Neural cell (in vitro differentiated cells): Measurements from ENCODE around the gene AIPL1. TPM values are rescaled to one million over a fixed set of nuclear protein-coding genes. Genes with fewer than 3 reads are reported as not detected.

Experiments used
- H2AFZ ChIP-seq: fragments of 200-600, 300-800 bp; sonication (generic), shearing (Covaris generic); 2 replicates; pipeline ENCODE4 v1.6.0; 2014; ENCODE audit warnings: low read depth, mild to moderate bottlenecking, antibody characterized with exemption, low read length, moderate library complexity
- H3F3A ChIP-seq: fragments of 200-600 bp; shearing (Covaris generic); 2 replicates; pipeline ENCODE4 v1.6.1; 2016; ENCODE audit warnings: mild to moderate bottlenecking, moderate library complexity, mixed read lengths, antibody characterized with exemption, low read length; ENCODE audit not compliant: insufficient read depth, poor library complexity, severe bottlenecking
- H3K27ac ChIP-seq: fragments of 200-600, 300-800 bp; sonication (generic), shearing (Covaris generic); 2 replicates; pipeline ENCODE4 v1.5.1; 2014; ENCODE audit warnings: mild to moderate bottlenecking, low read length, moderate library complexity
- H3K27me3 ChIP-seq: fragments of 300-800, 200-600 bp; sonication (generic), shearing (Covaris generic); 2 replicates; pipeline ENCODE4 v1.6.0; 2014; ENCODE audit warnings: mild to moderate bottlenecking, low read depth, low read length, moderate library complexity; ENCODE audit not compliant: insufficient read depth
- H3K36me3 ChIP-seq: fragments of 300-800, 200-600 bp; sonication (generic), shearing (Covaris generic); 2 replicates; pipeline ENCODE4 v1.5.1; 2014; ENCODE audit warnings: mild to moderate bottlenecking, antibody characterized with exemption, low read length, moderate library complexity; ENCODE audit not compliant: insufficient read depth
- H3K4me2 ChIP-seq: fragments of 300-800, 200-600 bp; sonication (generic), shearing (Covaris generic); 2 replicates; pipeline ENCODE4 v1.6.0; 2014; ENCODE audit warnings: mild to moderate bottlenecking, low read length
- H3K4me3 ChIP-seq: fragments of 300-800, 200-600 bp; sonication (generic), shearing (Covaris generic); 2 replicates; pipeline ENCODE4 v1.5.1; 2014; ENCODE audit warnings: mild to moderate bottlenecking, low read length, moderate library complexity
- H3K79me2 ChIP-seq: fragments of 200-600 bp; shearing (Covaris generic); replicated peaks from 2 replicates; pipeline ENCODE4 v1.6.0; 2014; ENCODE audit warnings: mild to moderate bottlenecking, low read length, moderate library complexity; ENCODE audit not compliant: insufficient read depth
- H3K9ac ChIP-seq: fragments of 300-800, 200-600 bp; sonication (generic), shearing (Covaris generic); 2 replicates; pipeline ENCODE4 v1.6.1; 2016; ENCODE audit warnings: mild to moderate bottlenecking, low read length, mixed read lengths
- H3K9me2 ChIP-seq: fragments of 200-600 bp; shearing (Covaris generic); 2 replicates; pipeline ENCODE4 v1.6.1; 2016; ENCODE audit warnings: mild to moderate bottlenecking, low read length, mixed read lengths; ENCODE audit not compliant: insufficient read depth
- H3K9me3 ChIP-seq: fragments of 200-600, 300-800 bp; sonication (generic), shearing (Covaris generic); 2 replicates; pipeline ENCODE4 v1.6.1; 2016; ENCODE audit warnings: mild to moderate bottlenecking, mixed run types, low read length, moderate library complexity, mixed read lengths
- H4K20me1 ChIP-seq: fragments of 200-600 bp; shearing (Covaris generic); 2 replicates; pipeline ENCODE4 v1.6.1; 2016; ENCODE audit warnings: mild to moderate bottlenecking, mixed run types; ENCODE audit not compliant: insufficient read depth
- CTCF ChIP-seq: fragments of 450-650 bp; IDR thresholded peaks from 2 replicates; pipeline ENCODE4 v1.5.1; 2014; ENCODE audit warnings: antibody characterized with exemption, mild to moderate bottlenecking, moderate library complexity; ENCODE audit not compliant: poor library complexity, severe bottlenecking
- EP300 ChIP-seq: fragments of 450-650 bp; conservative IDR thresholded peaks from 2 replicates; pipeline ENCODE4 v1.6.1; 2014; ENCODE audit warnings: antibody characterized with exemption, mild to moderate bottlenecking, moderate library complexity; ENCODE audit not compliant: poor library complexity, severe bottlenecking
- EZH2 ChIP-seq: fragments of 200-600, 300-800 bp; shearing (Covaris generic), sonication (generic); IDR thresholded peaks from 2 replicates; pipeline ENCODE4 v1.6.1; 2014; ENCODE audit warnings: antibody characterized with exemption, low read length, borderline replicate concordance, mild to moderate bottlenecking; ENCODE audit not compliant: insufficient read depth, poor library complexity, severe bottlenecking
- MXI1 ChIP-seq: fragments of 450-650 bp; conservative IDR thresholded peaks from 2 replicates; pipeline ENCODE4 v1.6.1; 2014; ENCODE audit warnings: antibody characterized with exemption, mild to moderate bottlenecking; ENCODE audit not compliant: poor library complexity, severe bottlenecking
- POLR2AphosphoS5 ChIP-seq: IDR thresholded peaks from 2 replicates; pipeline ENCODE4 v1.6.1; 2012
- RAD21 ChIP-seq: fragments of 450-650 bp; conservative IDR thresholded peaks from 2 replicates; pipeline ENCODE4 v1.6.1; 2014; ENCODE audit warnings: antibody characterized with exemption, mild to moderate bottlenecking, moderate library complexity
- REST ChIP-seq: IDR thresholded peaks from 2 replicates; pipeline ENCODE4 v1.6.1; 2012; ENCODE audit warnings: borderline replicate concordance
- SMC3 ChIP-seq: fragments of 450-650 bp; conservative IDR thresholded peaks from 2 replicates; pipeline ENCODE4 v1.6.1; 2014; ENCODE audit warnings: antibody characterized with exemption, mild to moderate bottlenecking, moderate library complexity; ENCODE audit not compliant: poor library complexity
- TAF1 ChIP-seq: IDR thresholded peaks from 2 replicates; pipeline ENCODE4 v1.6.1; 2012; ENCODE audit warnings: low read depth
- polyA plus RNA-seq: library from polyadenylated mRNA; depleted of rRNA; stranded (reverse); fragments of >200 nt; gene quantifications from 2 replicates; pipeline ENCODE4 v1.2.3, GENCODE V29; 2014

Gene AIPL1
- polyA plus RNA-seq, 1 donor from 2014 or later = not detected

- H3K79me2 ChIP-seq = no peaks in the 10 kb centered on the region
- H3K9ac ChIP-seq = no peak overlapping the region
These were observed 36.9 kb upstream of the AIPL1 start for GRCh38 chr17:6471531-6472465.

More at GRCh38 chr17:6471531-6472465, 36.9 kb upstream of the AIPL1 start:
- Histone ChIP-seq H3K9me2 (no peaks in the 10 kb centered on the region), H3K4me2 (no peak overlapping the region), H3K27me3 (no peaks in the 10 kb centered on the region), H3F3A (no peaks in the 10 kb centered on the region), H4K20me1 (no peaks in the 10 kb centered on the region), H3K4me3 (no peak overlapping the region), H3K27ac (no peak overlapping the region), H3K9me3 (no peaks in the 10 kb centered on the region), H3K36me3 (no peaks in the 10 kb centered on the region), H2AFZ (no peak overlapping the region)
- TF ChIP-seq REST (no peak), MXI1 (no peak), EZH2 (no peak), RAD21 (no peak), CTCF (no peak), TAF1 (no peak), SMC3 (no peak), EP300 (no peak), POLR2AphosphoS5 (no peak)
